Activated B cell treated with CpG ODN at 0.5 μM for 24 hours (primary cell): Measurements from ENCODE around the gene C1orf159. TPM values are rescaled to one million over a fixed set of nuclear protein-coding genes. Genes with fewer than 3 reads are reported as not detected.

Source experiments
- ATAC-seq: fragments of 200-7000 bp; cut with Tn5 transposase; one replicate; pipeline ENCODE4 v1.10.0; 2021; ENCODE audit warnings: low read depth, mild to moderate bottlenecking, moderate library complexity
- CTCF ChIA-PET: fragments of 350-600 bp; sonication (Branson Sonifier 250); formaldehyde crosslinking; loops from one replicate; lab custom pipeline; 2021; ENCODE audit warnings: antibody characterized with exemption; lab: Charles Lee
- POLR2A ChIA-PET: fragments of 350-600 bp; sonication (Branson Sonifier 250); formaldehyde crosslinking; loops from one replicate; lab custom pipeline; 2021; ENCODE audit warnings: antibody characterized with exemption; lab: Charles Lee
- DNase-seq: peaks from one replicate; pipeline ENCODE4 v3.0.0; 2022
- H3K27ac Mint-ChIP-seq: one replicate; pipeline ENCODE4 v1.8.0; 2020; ENCODE audit warnings: mixed read lengths
- H3K27me3 Mint-ChIP-seq: one replicate; pipeline ENCODE4 v1.8.0; 2021; ENCODE audit warnings: mixed read lengths
- H3K36me3 Mint-ChIP-seq: one replicate; pipeline ENCODE4 v1.8.0; 2021; ENCODE audit warnings: low read depth, mixed read lengths
- H3K4me1 Mint-ChIP-seq: one replicate; pipeline ENCODE4 v1.8.0; 2021; ENCODE audit warnings: mixed read lengths
- H3K4me3 Mint-ChIP-seq: one replicate; pipeline ENCODE4 v1.8.0; 2020; ENCODE audit warnings: mild to moderate bottlenecking, mixed read lengths
- H3K9me3 Mint-ChIP-seq: one replicate; pipeline ENCODE4 v1.8.0; 2020; ENCODE audit warnings: mixed read lengths
- CTCF ChIP-seq: fragments of 200-600 bp; IDR thresholded peaks from one replicate; pipeline ENCODE4 v1.8.0; 2022; ENCODE audit warnings: antibody characterized with exemption, mild to moderate bottlenecking
- intact Hi-C: fragments of 100-400 bp; cut with micrococcal nuclease; formaldehyde crosslinking; loops from one replicate; pipeline ENCODE4 v1.15.1; 2024
- total RNA-seq: library from RNA; stranded (reverse); gene quantifications from 2 replicates; pipeline ENCODE4 v1.2.3, GENCODE V29; 2022

The C1orf159 gene
- total RNA-seq, 1 donor from 2014 or later: 26.5 TPM

GRCh38 chr1:1049318-1050165 is 66.3 kb downstream of the C1orf159 start:
- TF ChIP-seq CTCF: no peak
- peaks cover 3% of the 10 kb centered on the region for H3K4me1 Mint-ChIP-seq
- no peaks in the 10 kb centered on the region for H3K36me3 Mint-ChIP-seq
- no peak overlapping the region for H3K4me3 Mint-ChIP-seq
- DNase-seq (no peak), ATAC-seq (no peak)
- H3K27me3 Mint-ChIP-seq: no peaks in the 10 kb centered on the region
- no peaks in the 10 kb centered on the region for H3K9me3 Mint-ChIP-seq
- CTCF ChIA-PET: no interaction called here
- H3K27ac Mint-ChIP-seq: no peak overlapping the region
- POLR2A ChIA-PET: interaction anchor here (0.9 kb wide), 1 partner anchor 17 kb away, joined by 3 read pairs; no protein-coding TSS in a partner anchor
- intact Hi-C loops: loop anchor here (1.0 kb wide), 2 partner anchors 10 kb away; no protein-coding TSS in a partner anchor

- ATAC-seq: no peak
- no peaks in the 10 kb centered on the region for H3K27me3 Mint-ChIP-seq
- no peak for TF ChIP-seq CTCF
- intact Hi-C loops: no loop called here
- ChIA-PET POLR2A (no interaction called here), CTCF (no interaction called here)
- no peaks in the 10 kb centered on the region for H3K36me3 Mint-ChIP-seq
- no peaks in the 10 kb centered on the region for H3K9me3 Mint-ChIP-seq
- peaks cover 3% of the 10 kb centered on the region for H3K4me1 Mint-ChIP-seq
- no peak for DNase-seq
- no peak overlapping the region for H3K4me3 Mint-ChIP-seq
- no peak overlapping the region for H3K27ac Mint-ChIP-seq
Observed at GRCh38 chr1:1048765-1049164, 67.1 kb downstream of the C1orf159 start.

GRCh38 chr1:1047963-1048362 is 67.9 kb downstream of the C1orf159 start:
- POLR2A ChIA-PET: no interaction called here
- H3K27ac Mint-ChIP-seq: no peak overlapping the region
- peaks cover 3% of the 10 kb centered on the region for H3K4me1 Mint-ChIP-seq
- CTCF ChIA-PET: no interaction called here
- ATAC-seq: no peak
- H3K36me3 Mint-ChIP-seq: no peaks in the 10 kb centered on the region
- no peaks in the 10 kb centered on the region for H3K27me3 Mint-ChIP-seq
- TF ChIP-seq CTCF: no peak
- DNase-seq: no peak
- intact Hi-C loops: no loop called here
- no peak overlapping the region for H3K4me3 Mint-ChIP-seq
- H3K9me3 Mint-ChIP-seq: no peaks in the 10 kb centered on the region

GRCh38 chr1:1047407-1047806 is 68.5 kb downstream of the C1orf159 start:
- POLR2A ChIA-PET: no interaction called here
- Mint-ChIP-seq H3K27me3 (no peaks in the 10 kb centered on the region), H3K27ac (no peak overlapping the region), H3K4me3 (no peak overlapping the region), H3K36me3 (no peaks in the 10 kb centered on the region), H3K4me1 (peaks cover 3% of the 10 kb centered on the region), H3K9me3 (no peaks in the 10 kb centered on the region)
- DNase-seq (no peak), ATAC-seq (no peak)
- TF ChIP-seq CTCF: no peak
- CTCF ChIA-PET: no interaction called here
- intact Hi-C loops: no loop called here

- H3K36me3 Mint-ChIP-seq: no peaks in the 10 kb centered on the region
- DNase-seq (no peak), ATAC-seq (no peak)
- ChIA-PET CTCF (no interaction called here), POLR2A (no interaction called here)
- TF ChIP-seq CTCF: no peak
- no peak overlapping the region for H3K4me3 Mint-ChIP-seq
- no peaks in the 10 kb centered on the region for H3K27me3 Mint-ChIP-seq
- H3K4me1 Mint-ChIP-seq: peaks cover 3% of the 10 kb centered on the region
- intact Hi-C loops: no loop called here
- H3K9me3 Mint-ChIP-seq: no peaks in the 10 kb centered on the region
- H3K27ac Mint-ChIP-seq: no peak overlapping the region
Observed at GRCh38 chr1:1046767-1047166, 69.1 kb downstream of the C1orf159 start.
